NCI-H510A treated with DMSO at 0.1 percent for 48 hours (cell line): ENCODE results near the gene TMCC2.
"Not testable (repeated sequence)": the region's sequence is repeated elsewhere in the genome, so short reads cannot be mapped to it uniquely, and the experiment has no call there.

ENCODE experiments used
- DNase-seq: peaks from one replicate; lab custom pipeline; 2025; lab: John Stamatoyannopoulos, UW

Gene TMCC2

GRCh38 chr1:205227584-205228013, at the start of gene TMCC2:
Gene TMCC2, plus strand, starts transcription at chr1:205227946. Its CDS starts 619 bp downstream, at chr1:205228565.
- peak; percentile 85 for DNase-seq

GRCh38 chr1:205179842-205180241, 47.9 kb upstream of the TMCC2 start:
- DNase-seq, result no peak

GRCh38 chr1:205180331-205180730, 47.4 kb upstream of the TMCC2 start:
- DNase-seq, result not testable (repeated sequence)

GRCh38 chr1:205182930-205183329, 44.8 kb upstream of the TMCC2 start:
- DNase-seq, result no peak

- DNase-seq, result no peak
These were observed 43.9 kb upstream of the TMCC2 start for GRCh38 chr1:205183676-205184335.

- no peak for DNase-seq
These were observed 41.6 kb upstream of the TMCC2 start for GRCh38 chr1:205186191-205186590.

- DNase-seq, result no peak
These were observed 40.3 kb upstream of the TMCC2 start for GRCh38 chr1:205187420-205187819.

- DNase-seq, result no peak
These were observed 39.6 kb upstream of the TMCC2 start for GRCh38 chr1:205188098-205188497.

GRCh38 chr1:205188596-205188995, 39.1 kb upstream of the TMCC2 start:
- DNase-seq, result no peak

- DNase-seq, result no peak
These were observed 38.6 kb upstream of the TMCC2 start for GRCh38 chr1:205189131-205189530.

- no peak for DNase-seq
These were observed 36.7 kb upstream of the TMCC2 start for GRCh38 chr1:205190845-205191577.

- no peak for DNase-seq
These were observed 36.1 kb upstream of the TMCC2 start for GRCh38 chr1:205191622-205192021.

GRCh38 chr1:205192287-205192686, 35.5 kb upstream of the TMCC2 start:
- DNase-seq, result no peak

GRCh38 chr1:205199090-205199930, 28.4 kb upstream of the TMCC2 start:
- DNase-seq, result no peak

- DNase-seq, result no peak
These were observed 27.8 kb upstream of the TMCC2 start for GRCh38 chr1:205199931-205200299.

GRCh38 chr1:205204552-205204951, 23.2 kb upstream of the TMCC2 start:
- DNase-seq, result no peak

- DNase-seq, result no peak
These were observed 22.7 kb upstream of the TMCC2 start for GRCh38 chr1:205205055-205205454.

GRCh38 chr1:205208811-205209210, 18.9 kb upstream of the TMCC2 start:
- no peak for DNase-seq

- DNase-seq, result no peak
These were observed 17.0 kb upstream of the TMCC2 start for GRCh38 chr1:205210756-205211168.

GRCh38 chr1:205211169-205211838, 16.4 kb upstream of the TMCC2 start, which contains the start of gene DSTYK:
Gene DSTYK, minus strand, starts transcription at chr1:205211702. Its CDS starts 167 bp downstream, at chr1:205211535.
- peak; percentile 88 for DNase-seq

- DNase-seq, result no peak
These were observed 15.8 kb upstream of the TMCC2 start for GRCh38 chr1:205211839-205212536.
